ENCODE results near the gene SPATA3. TPM values are rescaled to one million over a fixed set of nuclear protein-coding genes. Genes with fewer than 3 reads are reported as not detected.

SPATA3 gene
- total and polyA plus RNA-seq, 2 experiments from 2014 or later, result not detected

- Mint-ChIP-seq H3K9me3 (peaks cover 9% of the 10 kb centered on the region; the same call in 2 of the 3 replicates), H3K4me1 (peaks cover 20% of the 10 kb centered on the region), H3K36me3 (ENCODE audit: low read depth) (no peaks in the 10 kb centered on the region; the same call in 2 of the 3 replicates), H3K27me3 (ENCODE audit: insufficient read depth, low read depth, poor library complexity) (peaks cover 5% of the 10 kb centered on the region), H3K27ac (no peak overlapping the region), H3K4me3 (no peak overlapping the region)
- ATAC-seq (peak; percentile 32; the same call in 1 of the 3 replicates), DNase-seq (ENCODE audit: low spot score) (peak; percentile 23)
- Histone ChIP-seq H4K20me1 (replicated peaks; ENCODE audit: insufficient read depth) (no peaks in the 10 kb centered on the region), H3K4me1 (ENCODE audit: insufficient read depth) (no peaks in the 10 kb centered on the region; the same call in 1 of the 2 replicates), H3K27ac (ENCODE audit: low read depth) (no peak overlapping the region), H2AFZ (no peak overlapping the region), H3F3A (replicated peaks; ENCODE audit: low read depth) (no peaks in the 10 kb centered on the region), H3K4me3 (no peak overlapping the region), H3K4me2 (no peak overlapping the region), H3K36me3 (ENCODE audit: insufficient read depth) (no peaks in the 10 kb centered on the region), H3K9me2 (ENCODE audit: insufficient read depth) (no peaks in the 10 kb centered on the region), H3K79me2 (replicated peaks; ENCODE audit: insufficient read depth) (no peaks in the 10 kb centered on the region), H3K27me3 (ENCODE audit: insufficient read depth) (no peaks in the 10 kb centered on the region)
- TF ChIP-seq CTCF (conservative IDR thresholded peaks at IDR 0.05; ENCODE audit: low read depth in 2 of 2), result 0 out of 4 replicates have a peak, but pooled peaks of 1 of the 2 experiments have one; percentile 16
- no peak for TF ChIP-seq CREB1 (CRISPR knock-in tag; IDR thresholded peaks at IDR 0.05; ENCODE audit: low read depth)
- TF ChIP-seq ZNF462 (CRISPR knock-in tag; IDR thresholded peaks at IDR 0.05), result no peak
Observed at GRCh38 chr2:231017231-231017598, 21.3 kb downstream of the SPATA3 start.

GRCh38 chr2:231018184-231018583, 22.3 kb downstream of the SPATA3 start:
- no peaks in the 10 kb centered on the region; the same call in 1 of the 2 replicates for H3K4me1 ChIP-seq (ENCODE audit: insufficient read depth)
- ATAC-seq (no peak), DNase-seq (ENCODE audit: low spot score) (no peak)
- H3K4me2 ChIP-seq, result no peak overlapping the region
- H4K20me1 ChIP-seq (replicated peaks; ENCODE audit: insufficient read depth), result no peaks in the 10 kb centered on the region
- H3K36me3 ChIP-seq (ENCODE audit: insufficient read depth), result no peaks in the 10 kb centered on the region
- no peaks in the 10 kb centered on the region for H3K27me3 ChIP-seq (ENCODE audit: insufficient read depth)
- H3K9me2 ChIP-seq (ENCODE audit: insufficient read depth), result no peaks in the 10 kb centered on the region
- Mint-ChIP-seq H3K27ac (no peak overlapping the region), H3K36me3 (ENCODE audit: low read depth) (no peaks in the 10 kb centered on the region; the same call in 2 of the 3 replicates), H3K4me3 (no peak overlapping the region), H3K27me3 (ENCODE audit: insufficient read depth, low read depth, poor library complexity) (peaks cover 5% of the 10 kb centered on the region), H3K9me3 (peaks cover 9% of the 10 kb centered on the region; the same call in 2 of the 3 replicates), H3K4me1 (peaks cover 16% of the 10 kb centered on the region)
- no peaks in the 10 kb centered on the region for H3F3A ChIP-seq (replicated peaks; ENCODE audit: low read depth)
- no peak overlapping the region for H3K4me3 ChIP-seq
- no peak overlapping the region for H2AFZ ChIP-seq
- H3K79me2 ChIP-seq (replicated peaks; ENCODE audit: insufficient read depth), result no peaks in the 10 kb centered on the region
- H3K27ac ChIP-seq (ENCODE audit: low read depth), result no peak overlapping the region
- TF ChIP-seq REST (IDR thresholded peaks at IDR 0.05; ENCODE audit: unreplicated experiment), result no peak
